ENCODE measurements around the gene CD52. TPM values are rescaled to one million over a fixed set of nuclear protein-coding genes. Genes with fewer than 3 reads are reported as not detected.

Gene CD52
- total and polyA plus RNA-seq, 7 donors: 2.1 to 4.2 (median 3.9) TPM

- no peaks in the 10 kb centered on the region for H3K9me3 ChIP-seq
- no peaks in the 10 kb centered on the region for H3K4me1 ChIP-seq
- no peaks in the 10 kb centered on the region for H3K27me3 ChIP-seq (ENCODE audit: insufficient read depth in 3 of 3, low read length in 2 of 3)
- whole genome bisulfite sequencing, 3 donors: 83 to 96% (median 86%) methylated on average over 10 to 11 of the region's 11 CpGs
- no peak overlapping the region for H3K4me3 ChIP-seq
- no peak for TF ChIP-seq CTCF (IDR thresholded peaks at IDR 0.05)
- DNase-seq: no peak
- ATAC-seq: no peak
- intact Hi-C loops (cut with DNase I): no loop called here
- no peaks in the 10 kb centered on the region for H3K36me3 ChIP-seq (ENCODE audit: insufficient read depth in 1 of 2, low read depth in 1 of 2)
- no peak overlapping the region for H3K27ac ChIP-seq
These were observed 23.8 kb upstream of the CD52 start for GRCh38 chr1:26293911-26294463.

- TF ChIP-seq CTCF (IDR thresholded peaks at IDR 0.05): no peak
- no peak overlapping the region for H3K27ac ChIP-seq
- no peak overlapping the region for H3K4me3 ChIP-seq
- 88 to 90% (median 88%) methylated on average over 22 of the region's 22 CpGs for WGBS, 3 donors
- DNase-seq (peak in 1 of 2 donors; percentile 44), ATAC-seq (no peak)
- H3K36me3 ChIP-seq (ENCODE audit: insufficient read depth in 1 of 2, low read depth in 1 of 2): no peaks in the 10 kb centered on the region
- no peaks in the 10 kb centered on the region for H3K27me3 ChIP-seq (ENCODE audit: insufficient read depth in 3 of 3, low read length in 2 of 3)
- intact Hi-C loops (cut with DNase I): no loop called here
- no peaks in the 10 kb centered on the region for H3K9me3 ChIP-seq
- H3K4me1 ChIP-seq: no peaks in the 10 kb centered on the region
These were observed 22.3 kb upstream of the CD52 start for GRCh38 chr1:26295194-26296138.

- Histone ChIP-seq H3K36me3 (ENCODE audit: insufficient read depth in 1 of 2, low read depth in 1 of 2) (no peaks in the 10 kb centered on the region), H3K27me3 (ENCODE audit: insufficient read depth in 3 of 3, low read length in 2 of 3) (no peaks in the 10 kb centered on the region), H3K9me3 (no peaks in the 10 kb centered on the region), H3K27ac (no peak overlapping the region), H3K4me1 (no peaks in the 10 kb centered on the region), H3K4me3 (no peak overlapping the region)
- 83 to 93% (median 90%) methylated on average over 13 to 16 of the region's 16 CpGs for WGBS, 3 donors
- intact Hi-C loops (cut with DNase I): no loop called here
- DNase-seq (peak in 1 of 2 donors; percentile 23), ATAC-seq (no peak)
- TF ChIP-seq CTCF (IDR thresholded peaks at IDR 0.05): no peak
These were observed 21.3 kb upstream of the CD52 start for GRCh38 chr1:26296340-26297056.

DNA sequence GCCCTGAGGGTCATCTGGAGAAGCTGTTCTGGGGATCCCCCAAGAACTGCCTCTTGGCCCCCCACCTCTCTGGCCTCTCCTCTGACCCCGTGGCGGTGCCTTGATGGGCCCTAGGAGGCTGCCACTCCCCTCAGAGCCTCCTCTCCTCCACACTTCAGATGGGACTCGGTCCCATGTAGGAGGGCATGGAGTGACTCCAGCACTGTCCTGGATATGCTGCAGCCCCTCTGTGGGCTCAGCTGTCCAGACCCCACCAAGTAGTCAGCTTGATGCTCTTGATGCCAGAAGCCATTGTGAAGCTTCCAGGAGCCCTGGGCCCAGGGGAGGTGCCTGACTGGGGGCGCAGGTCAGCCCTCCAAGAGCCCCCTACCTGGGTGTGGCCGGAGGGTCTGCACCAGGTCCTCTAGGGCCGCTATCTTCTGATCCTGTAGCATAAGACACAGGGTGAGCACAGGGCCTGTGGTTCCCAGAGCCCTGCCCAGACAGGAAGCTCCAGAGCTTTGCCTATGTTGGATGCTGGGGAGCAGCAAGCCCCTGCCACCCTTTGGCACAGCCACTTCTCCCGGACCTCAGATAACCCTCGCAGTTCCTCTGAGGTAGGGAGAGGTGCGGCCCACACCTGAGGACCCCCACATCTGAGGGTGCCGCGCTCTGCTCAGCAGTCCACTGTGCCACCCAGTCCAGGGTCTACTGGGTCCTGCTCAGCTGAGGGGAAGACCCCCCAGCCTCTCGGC lies 20.5 kb upstream of the CD52 start:
- no peak for ATAC-seq
- H3K4me3 ChIP-seq: no peak overlapping the region
- H3K4me1 ChIP-seq: no peaks in the 10 kb centered on the region
- no peaks in the 10 kb centered on the region for H3K36me3 ChIP-seq (ENCODE audit: insufficient read depth in 1 of 2, low read depth in 1 of 2)
- no peak for TF ChIP-seq CTCF (IDR thresholded peaks at IDR 0.05)
- no peak overlapping the region for H3K27ac ChIP-seq
- H3K27me3 ChIP-seq (ENCODE audit: insufficient read depth in 3 of 3, low read length in 2 of 3): no peaks in the 10 kb centered on the region
- H3K9me3 ChIP-seq: no peaks in the 10 kb centered on the region
- DNase-seq: no peak
- 90 to 95% (median 90%) methylated on average over 12 of the region's 12 CpGs for WGBS, 3 donors
- intact Hi-C loops (cut with DNase I): no loop called here

Data from psoas muscle (tissue), 8 donors.